Measurements from ENCODE around the gene PITPNC1. TPM values are rescaled to one million over a fixed set of nuclear protein-coding genes. Genes with fewer than 3 reads are reported as not detected.
"Not testable (repeated sequence)": the region's sequence is repeated elsewhere in the genome, so short reads cannot be mapped to it uniquely, and the experiment has no call there.

Gene PITPNC1
- polyA plus RNA-seq, 4 donors, result 11.2 to 25.7 (median 20.6) TPM

DNA sequence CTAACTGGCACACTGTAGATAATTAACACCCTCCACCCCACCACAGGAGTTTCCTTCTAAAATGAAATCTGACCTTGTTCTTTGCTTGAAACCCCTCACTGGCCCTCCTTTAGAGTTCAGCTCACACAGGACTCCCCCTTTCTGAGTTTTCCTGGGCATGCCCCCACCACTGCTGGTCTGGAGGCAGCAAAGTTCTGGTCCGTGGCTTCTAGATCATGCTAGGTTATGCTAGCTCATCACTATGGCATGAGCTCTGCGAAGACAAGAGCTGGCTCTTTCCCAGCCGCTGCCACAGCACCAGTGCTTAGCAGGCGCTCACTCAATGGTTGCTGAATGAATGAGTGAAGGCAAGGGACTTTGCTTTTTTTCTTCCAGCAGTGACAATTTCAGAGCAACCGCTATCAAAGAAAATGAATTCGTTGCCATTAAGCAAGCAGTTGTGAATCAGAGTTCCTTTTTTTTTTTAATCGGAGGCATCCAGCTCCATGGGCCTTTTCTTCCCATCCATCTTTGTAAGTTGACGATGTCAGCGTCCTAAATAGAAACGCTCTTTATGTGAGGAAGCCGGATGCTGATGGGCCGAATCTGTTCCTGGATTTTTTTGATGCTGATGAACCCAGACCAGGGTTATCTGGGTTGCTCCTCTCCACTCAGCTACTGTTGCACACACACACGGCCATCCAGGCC, 259.9 kb downstream of the PITPNC1 start:
- DNase-seq (ENCODE audit: low read depth in 4 of 4, low spot score in 3 of 4), result no peak

DNA sequence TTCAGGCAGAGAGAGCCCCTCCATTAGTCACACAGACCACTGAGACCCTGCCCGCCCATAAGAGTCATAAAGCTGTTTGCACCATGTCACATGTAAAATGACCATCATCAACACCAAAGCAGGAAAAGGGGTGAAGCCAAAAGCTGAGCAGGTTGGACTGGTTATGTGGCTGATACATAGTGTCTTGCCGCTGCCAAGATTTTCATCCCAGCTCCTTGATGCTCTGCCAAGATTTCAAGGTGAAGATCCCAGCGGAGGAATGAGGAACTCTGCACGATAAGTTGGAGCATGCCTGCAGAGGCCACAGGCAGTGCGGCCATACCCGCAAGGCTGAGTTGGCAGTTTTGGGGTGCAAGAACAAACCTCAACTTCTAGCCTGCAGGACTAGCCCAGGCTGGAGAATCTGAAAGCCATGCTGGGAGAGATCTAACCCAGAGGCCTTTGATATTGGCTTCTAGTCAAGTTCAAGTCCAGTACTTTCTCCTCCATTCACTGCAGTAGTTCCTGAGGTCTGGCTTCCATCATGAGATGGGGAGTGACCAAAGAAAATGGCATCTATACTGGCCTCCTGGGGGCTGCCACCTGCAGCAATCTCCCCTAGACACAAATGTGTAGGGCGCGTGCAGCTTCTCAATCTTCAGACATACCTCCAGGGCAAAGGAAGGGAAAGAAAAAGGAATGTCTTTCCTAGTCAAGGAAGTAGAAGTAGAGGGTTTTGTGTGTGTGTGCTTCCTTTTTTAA, 261.0 kb downstream of the PITPNC1 start:
- no peak for DNase-seq (ENCODE audit: low read depth in 4 of 4, low spot score in 3 of 4)

DNA sequence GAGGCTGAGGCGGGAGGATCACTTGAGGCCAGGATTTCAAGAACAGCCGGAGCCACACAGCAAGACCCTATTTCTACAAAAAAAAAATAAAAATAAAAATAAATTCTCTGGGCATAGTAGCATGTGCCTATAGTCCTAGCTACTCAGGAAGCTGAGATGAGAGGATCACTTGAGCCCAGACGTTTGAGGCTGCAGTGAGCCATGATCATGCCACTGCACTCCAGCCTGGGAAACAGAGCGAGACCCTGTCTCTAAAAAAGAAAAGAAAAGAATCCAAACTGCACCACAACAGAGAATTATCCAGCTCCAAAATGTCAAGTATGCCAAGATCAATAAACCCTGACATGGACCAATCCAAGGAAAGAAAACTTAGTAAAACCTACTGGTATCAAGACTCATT, 261.8 kb downstream of the PITPNC1 start:
- no peak for DNase-seq (ENCODE audit: low read depth in 4 of 4, low spot score in 3 of 4)

DNA sequence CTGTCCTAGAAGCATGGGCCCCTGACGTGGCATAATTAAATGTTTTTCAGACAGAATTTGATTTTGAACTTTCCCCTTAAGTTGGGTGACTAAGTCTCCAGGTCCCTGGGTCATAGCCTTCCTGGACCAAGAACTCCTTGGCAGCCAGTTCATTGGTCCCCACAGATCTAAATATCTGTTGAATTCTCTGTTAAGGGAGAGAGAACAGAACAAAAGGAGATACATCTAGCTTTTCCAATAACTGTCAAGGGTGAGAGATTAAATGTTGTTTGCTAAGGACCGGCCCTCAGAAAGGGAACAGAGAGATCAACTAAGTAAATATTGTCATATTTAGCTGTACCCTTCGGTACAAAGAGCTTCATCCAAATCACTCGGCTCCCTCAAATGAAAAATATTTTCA, 262.5 kb downstream of the PITPNC1 start:
- DNase-seq (ENCODE audit: low read depth in 4 of 4, low spot score in 3 of 4), result no peak

DNA sequence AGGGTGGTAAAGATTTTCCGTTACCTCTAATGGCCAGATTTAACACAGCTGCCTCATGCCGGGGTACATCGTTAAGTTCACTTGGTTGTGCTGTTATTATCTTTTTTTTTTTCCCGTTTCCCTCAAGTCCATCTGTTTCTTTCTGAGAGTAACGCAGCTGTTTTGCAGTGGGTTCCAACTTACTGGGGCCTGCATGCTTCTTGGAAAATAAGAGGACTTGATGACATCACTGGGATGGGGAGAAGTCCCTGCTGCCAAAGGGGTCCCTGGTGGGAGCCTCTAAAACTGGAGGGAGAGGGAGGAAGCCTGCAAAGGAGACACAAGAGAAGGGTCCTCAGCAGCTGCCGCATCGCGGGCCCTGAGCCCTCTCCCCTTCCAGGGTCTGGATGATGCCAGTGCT, 262.9 kb downstream of the PITPNC1 start:
- no peak for DNase-seq (ENCODE audit: low read depth in 4 of 4, low spot score in 3 of 4)

DNA sequence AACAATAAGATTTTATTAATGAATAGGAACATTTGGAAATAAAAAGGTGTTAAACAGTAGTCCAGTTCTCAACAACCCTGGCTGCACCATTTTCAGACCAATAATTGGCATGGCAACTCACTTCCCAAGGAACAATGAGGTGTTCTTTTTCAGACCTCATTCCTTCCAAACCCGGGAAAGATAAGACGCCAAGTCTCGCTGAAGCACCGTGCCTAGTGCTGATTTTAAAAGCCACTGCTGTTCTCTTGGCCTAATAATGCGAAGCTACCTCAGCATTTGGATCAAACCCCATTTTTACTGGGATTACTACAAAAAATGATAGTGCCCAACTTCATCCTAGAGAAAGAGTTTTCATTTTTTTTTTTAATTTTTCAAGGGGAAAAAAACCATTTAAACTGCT, 265.4 kb downstream of the PITPNC1 start:
- DNase-seq (ENCODE audit: low read depth in 4 of 4, low spot score in 3 of 4), result no peak

DNA sequence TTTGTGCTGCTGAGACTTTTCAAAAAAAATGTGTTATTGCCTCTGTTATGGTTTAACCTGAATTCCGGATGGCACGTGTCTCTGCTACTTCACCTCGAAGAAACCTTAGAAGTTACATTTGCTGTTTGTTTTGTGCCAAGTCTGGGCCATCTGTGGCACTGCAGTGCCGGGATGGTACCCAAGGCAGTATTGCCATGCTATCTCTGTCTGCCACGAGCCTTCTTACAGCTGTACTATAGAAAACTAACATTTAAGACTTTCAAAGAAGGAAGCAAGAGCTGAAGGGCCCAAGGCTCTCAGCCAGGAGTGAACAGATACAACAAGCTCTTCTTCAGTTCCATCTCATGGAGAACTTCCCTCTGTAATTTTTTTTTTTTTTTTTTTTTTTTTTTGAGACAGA, 267.0 kb downstream of the PITPNC1 start:
- DNase-seq (ENCODE audit: low read depth in 4 of 4, low spot score in 3 of 4), result no peak

DNA sequence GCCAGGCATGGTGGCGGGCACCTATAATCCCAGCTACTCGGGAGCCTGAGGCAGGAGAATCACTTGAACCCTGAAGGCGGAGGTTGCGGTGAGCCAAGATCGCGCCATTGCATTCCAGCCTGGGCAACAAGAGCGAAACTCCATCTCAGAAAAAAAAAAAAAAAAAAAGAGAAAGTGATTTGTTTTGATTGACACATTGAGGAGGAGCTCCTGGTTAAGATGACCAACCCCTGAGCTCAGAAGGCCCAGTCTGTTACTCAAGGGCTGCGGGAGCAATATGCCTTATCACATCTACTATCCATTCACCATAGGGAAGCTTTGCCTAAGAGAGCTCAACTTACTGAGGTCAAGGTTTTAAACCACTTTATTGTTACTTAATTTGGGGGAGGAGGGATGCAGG, 268.1 kb downstream of the PITPNC1 start:
- not testable (repeated sequence) for DNase-seq (ENCODE audit: low read depth in 4 of 4, low spot score in 3 of 4)

DNA sequence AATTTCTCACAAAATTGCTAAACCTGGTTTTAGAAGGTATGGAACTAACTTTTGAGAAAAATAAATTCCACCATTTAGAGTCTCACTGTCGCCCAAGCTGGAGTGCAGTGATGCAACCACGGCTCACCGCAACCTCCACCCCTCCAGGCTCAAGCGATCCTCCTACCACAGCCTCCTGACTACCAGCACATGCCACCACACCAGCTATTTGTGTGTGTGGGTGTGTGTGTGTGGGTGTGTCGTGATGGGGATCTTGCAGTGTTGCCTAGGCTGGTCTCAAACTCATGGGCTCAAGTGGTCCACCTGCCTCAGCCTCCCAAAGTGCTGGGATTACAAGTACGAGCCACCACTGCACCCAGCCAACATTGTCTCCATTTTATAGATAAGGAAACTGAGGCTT, 269.4 kb downstream of the PITPNC1 start:
- no peak for DNase-seq (ENCODE audit: low read depth in 4 of 4, low spot score in 3 of 4)

DNA sequence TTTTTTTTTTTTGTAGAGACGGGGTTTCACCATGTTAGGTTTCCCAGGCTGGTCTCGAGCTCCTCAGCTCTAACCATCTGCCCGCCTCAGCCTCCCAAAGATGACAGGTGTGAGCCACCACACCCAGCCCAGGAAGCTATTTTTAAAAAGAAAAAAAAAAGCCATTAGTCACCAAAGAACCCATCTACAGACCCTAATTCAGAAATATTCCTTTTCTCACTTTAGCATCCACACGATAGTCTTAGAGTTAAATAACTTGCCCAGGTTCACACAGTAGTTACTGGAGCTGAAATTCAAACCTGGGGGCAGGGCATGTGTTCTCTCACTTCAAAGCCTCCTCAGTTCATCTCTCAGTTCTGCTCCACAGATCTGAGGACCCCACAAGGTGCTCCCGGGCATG, 270.4 kb downstream of the PITPNC1 start:
- peak in 1 of 4 donors; percentile 55 for DNase-seq (ENCODE audit: low read depth in 4 of 4, low spot score in 3 of 4)

DNA sequence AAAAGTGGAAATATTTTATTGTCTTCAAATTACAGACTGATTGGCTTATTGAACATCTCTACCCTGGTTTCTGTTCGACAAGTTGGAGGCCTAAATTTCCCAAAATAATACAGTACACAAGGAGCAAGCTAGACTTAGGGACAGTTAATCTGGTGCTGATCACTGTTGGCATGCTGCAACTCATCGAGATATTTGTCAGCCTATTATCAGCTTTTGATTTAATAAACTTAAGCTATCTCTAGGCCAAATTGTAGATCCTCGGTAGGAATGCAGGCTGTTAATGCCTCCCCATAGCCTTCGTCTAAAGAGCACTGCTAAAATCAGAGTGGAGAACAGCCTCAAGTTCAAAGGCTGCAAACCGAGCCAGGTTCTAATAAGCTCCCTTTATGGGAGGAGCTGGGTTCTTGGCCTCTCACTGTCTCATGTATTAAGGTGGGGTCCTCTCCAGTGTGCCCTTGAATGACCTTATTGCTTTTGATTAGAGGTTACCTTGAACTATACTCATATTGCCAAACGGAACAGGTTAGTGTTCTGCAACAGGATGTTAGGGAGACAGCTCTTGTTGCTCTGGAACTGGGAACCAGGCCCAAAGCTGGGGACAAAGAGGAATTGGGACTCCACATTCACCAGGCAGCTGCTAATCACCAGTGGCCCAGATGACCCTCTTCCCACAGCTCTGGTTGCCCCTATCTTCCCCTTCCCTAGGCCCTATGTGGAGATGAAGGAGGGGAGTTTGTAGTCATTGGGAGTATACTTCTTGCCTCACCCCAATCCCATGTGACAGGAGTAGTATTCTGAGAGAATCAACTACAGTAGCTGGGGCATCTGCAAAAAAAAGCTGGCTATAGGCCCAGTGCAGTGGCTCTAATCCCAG, 271.2 kb downstream of the PITPNC1 start:
- DNase-seq (ENCODE audit: low read depth in 4 of 4, low spot score in 3 of 4), result no peak

DNA sequence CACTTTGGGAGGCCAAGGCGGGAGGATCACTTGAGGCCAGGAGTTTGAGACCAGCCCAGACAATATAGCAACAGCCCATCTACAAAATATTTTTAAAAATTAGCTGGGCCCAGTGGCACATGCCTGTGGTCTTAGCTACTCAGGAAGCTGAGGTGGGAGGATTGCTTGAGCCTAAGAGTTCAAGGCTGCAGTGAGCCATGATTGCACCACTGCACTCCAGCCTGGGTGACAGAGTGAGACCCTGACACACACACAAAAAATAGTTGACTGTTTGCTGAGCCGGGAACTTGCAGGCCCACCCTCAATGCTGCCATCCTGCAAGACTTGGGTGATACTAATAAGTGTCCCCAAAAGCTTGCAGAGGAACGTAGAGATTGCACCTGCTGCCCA, 271.8 kb downstream of the PITPNC1 start:
- DNase-seq (ENCODE audit: low read depth in 4 of 4, low spot score in 3 of 4), result not testable (repeated sequence)

DNA sequence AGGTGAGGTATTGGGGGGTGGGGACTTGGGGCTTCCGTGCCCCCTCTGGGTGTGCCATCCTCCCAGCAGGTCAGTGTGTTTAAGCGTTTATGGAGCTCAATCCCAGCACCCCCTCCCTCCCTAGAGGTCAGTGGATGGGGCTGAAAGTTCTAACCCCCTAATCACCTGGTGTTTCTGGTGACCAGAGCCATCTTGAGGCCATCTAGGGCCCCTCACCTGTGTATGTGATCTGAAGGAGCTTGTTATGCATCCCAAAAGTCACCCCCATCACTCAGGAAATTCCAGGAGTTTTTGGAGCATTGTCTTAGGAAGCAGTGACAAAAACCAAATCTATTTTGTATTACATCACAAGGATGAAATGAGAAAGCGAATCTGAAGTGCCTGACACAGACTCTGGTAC, 272.8 kb downstream of the PITPNC1 start:
- DNase-seq (ENCODE audit: low read depth in 4 of 4, low spot score in 3 of 4), result no peak

DNA sequence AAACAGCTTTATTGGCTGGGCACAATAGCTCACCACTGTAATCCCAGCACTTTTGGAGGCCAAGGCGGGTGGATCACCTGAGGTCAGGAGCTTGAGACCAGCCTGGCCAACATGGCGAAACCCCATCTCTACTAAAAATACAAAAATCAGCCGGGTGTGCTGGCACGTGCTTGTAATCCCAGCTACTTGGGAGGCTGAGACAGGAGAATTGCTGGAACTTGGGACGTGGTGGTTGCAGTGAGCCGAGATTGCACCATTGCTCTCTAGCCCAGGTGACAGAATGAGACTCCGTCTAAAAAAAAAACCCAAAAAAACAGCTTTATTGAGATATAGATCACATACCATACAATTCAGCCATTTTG, 274.1 kb downstream of the PITPNC1 start:
- DNase-seq (ENCODE audit: low read depth in 4 of 4, low spot score in 3 of 4), result not testable (repeated sequence)

DNA sequence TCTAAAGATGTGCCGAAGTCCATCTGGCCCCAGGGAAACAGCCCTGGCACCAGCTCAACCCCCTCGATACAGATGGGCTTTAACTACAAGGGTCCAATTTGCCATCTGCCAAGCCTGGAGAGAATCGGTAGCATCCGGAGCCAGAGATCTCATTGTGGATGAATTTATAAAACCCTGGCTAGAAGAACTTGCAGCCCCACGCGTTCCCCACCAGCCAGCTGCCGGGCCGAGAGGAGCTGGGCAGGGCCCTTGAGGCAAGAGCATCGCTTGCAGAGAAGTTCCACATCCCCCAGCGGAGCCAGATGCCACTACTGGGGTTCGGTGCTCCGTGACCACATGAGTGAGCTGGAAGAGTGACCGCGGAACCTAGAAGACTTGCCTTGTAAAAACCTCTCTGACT, 275.4 kb downstream of the PITPNC1 start:
- DNase-seq (ENCODE audit: low read depth in 4 of 4, low spot score in 3 of 4), result no peak

DNA sequence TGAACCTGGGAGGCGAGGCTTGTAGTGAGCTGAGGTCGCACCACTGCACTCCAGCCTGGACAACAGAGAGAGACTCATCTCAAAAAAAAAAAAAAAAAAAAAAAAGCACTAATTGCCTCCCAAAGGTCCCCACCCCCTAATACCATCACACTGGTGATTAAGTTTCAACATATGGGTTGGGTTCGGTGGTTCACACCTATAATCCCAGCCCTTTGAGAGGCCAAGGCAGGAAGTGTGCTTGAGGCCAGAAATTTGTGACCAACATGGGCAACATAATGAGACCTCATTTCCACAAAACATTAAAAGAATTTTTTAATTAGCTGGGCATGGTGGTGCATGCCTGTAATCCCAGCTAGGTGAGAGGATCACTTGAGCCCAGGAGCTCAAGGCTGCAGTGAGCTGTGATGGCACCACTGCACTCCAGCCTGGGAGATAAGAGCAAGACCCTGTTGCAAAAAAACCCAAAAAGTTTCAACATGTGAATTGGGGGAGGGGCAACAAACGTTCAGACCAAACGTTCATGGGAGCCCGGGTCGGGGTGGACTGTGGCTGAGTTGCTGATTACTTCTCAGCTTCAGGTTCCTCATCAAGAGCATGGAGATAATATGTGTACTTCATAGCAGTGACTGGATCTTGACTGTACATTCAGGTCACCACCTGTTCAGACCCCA, 278.5 kb downstream of the PITPNC1 start:
- DNase-seq (ENCODE audit: low read depth in 4 of 4, low spot score in 3 of 4), result no peak

DNA sequence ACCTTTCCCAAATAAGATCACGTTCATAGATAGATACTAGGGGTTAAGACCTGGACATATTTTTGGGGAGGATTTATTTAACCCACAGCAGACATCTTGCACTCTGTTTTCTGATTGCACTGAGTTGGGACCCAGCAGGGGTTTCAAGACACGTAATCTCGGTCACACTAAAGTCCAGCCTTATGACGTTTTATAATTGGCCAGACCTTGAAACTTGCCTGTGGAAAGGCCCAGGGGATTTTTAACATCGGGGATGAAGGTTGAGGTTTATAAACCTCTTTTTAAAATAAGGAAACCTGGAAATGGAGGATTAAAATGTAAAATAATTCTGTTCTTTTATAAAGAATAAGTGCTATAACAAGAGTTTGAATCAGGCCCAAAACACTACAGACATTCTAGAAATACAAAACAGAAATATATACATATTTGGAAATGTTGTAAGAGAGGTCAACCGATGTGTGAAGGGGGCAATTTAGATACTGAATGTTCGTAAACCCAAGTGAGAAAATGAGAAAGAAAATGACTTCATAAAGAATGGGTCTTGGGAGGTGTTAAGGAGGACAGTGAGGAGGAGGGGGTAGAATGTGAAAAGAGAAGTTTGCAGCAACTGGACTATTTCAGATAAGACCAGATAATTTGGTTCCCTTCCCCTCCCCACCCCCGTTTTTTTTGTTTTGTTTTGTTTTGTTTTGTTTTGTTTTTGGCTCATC, 279.6 kb downstream of the PITPNC1 start:
- DNase-seq (ENCODE audit: low read depth in 4 of 4, low spot score in 3 of 4), result no peak

DNA sequence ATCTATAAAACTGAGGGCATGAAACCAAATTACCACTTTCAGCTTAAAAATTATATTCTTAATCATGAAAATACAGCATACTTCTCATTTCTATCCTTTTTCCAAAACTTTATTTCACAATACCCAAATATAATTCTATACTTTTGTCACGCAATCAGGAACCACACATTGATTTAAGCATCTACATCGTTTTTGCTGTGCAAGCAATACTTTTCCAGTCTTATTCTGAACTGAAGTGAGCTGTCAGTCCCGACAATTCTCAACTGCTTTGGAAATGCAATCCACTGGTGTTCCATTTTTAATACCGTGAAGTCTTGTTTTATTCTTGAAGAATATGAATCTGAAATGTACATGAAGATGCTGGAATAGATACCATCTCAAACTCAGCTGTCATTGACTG, 280.5 kb downstream of the PITPNC1 start:
- no peak for DNase-seq (ENCODE audit: low read depth in 4 of 4, low spot score in 3 of 4)

DNA sequence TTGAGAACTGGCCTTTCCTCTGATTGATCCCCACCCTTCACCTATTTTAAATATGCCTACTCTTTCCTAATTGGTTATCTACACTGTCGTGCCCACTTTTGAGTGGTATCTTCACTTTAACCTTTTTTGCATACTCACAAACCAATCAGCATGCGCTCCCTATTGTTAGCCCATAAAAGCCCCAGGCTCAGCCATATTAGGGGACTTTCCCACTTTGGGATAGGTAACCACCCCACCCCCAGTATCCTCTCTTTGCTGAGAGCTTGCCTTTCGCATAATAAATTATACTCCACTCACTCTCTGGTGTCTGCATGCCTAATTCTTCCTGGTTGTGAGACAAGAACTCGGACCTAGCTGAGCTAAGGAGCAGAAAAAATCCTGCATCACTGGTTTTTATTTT, 281.2 kb downstream of the PITPNC1 start:
- DNase-seq (ENCODE audit: low read depth in 4 of 4, low spot score in 3 of 4), result no peak

DNA sequence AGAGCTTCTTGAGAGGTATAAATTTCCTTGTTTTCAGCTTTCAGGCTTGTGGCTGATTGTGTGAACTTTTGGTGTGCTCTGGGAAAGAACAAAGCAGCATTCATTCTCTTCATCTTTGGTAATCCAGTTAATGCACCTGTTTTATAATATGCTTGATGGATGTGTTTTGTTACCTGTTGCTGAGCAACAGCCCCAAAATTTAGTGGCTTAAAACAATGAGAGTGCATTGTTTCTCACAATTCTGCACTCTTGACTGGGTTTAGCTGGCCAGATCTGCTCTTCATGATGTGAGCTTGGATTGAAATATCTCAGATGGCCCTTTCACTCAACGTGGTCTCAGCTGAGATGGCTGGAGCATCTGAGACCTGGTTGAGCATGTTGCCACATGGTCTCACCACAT, 281.9 kb downstream of the PITPNC1 start:
- DNase-seq (ENCODE audit: low read depth in 4 of 4, low spot score in 3 of 4), result no peak

All from left renal pelvis (tissue), 4 donors.